ENCODE data around the gene HOXB3.

GRCh38 chr17:48578616-48579470, 11.2 kb downstream of the HOXB3 start:
- TF ChIP-seq, protein P1, sequence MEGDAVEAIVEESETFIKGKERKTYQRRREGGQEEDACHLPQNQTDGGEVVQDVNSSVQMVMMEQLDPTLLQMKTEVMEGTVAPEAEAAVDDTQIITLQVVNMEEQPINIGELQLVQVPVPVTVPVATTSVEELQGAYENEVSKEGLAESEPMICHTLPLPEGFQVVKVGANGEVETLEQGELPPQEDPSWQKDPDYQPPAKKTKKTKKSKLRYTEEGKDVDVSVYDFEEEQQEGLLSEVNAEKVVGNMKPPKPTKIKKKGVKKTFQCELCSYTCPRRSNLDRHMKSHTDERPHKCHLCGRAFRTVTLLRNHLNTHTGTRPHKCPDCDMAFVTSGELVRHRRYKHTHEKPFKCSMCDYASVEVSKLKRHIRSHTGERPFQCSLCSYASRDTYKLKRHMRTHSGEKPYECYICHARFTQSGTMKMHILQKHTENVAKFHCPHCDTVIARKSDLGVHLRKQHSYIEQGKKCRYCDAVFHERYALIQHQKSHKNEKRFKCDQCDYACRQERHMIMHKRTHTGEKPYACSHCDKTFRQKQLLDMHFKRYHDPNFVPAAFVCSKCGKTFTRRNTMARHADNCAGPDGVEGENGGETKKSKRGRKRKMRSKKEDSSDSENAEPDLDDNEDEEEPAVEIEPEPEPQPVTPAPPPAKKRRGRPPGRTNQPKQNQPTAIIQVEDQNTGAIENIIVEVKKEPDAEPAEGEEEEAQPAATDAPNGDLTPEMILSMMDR (IDR thresholded peaks at IDR 0.05 in 8 of 11, conservative IDR thresholded peaks at IDR 0.05 in 3 of 11) = no peak
- no peak for TF ChIP-seq POLR2A (IDR thresholded peaks at IDR 0.05)
- TF ChIP-seq POLR2AphosphoS5 (IDR thresholded peaks at IDR 0.05) = peak in 1 of 3 donors; percentile 0

Measured in spleen (tissue), 7 donors.